Measurements from ENCODE around the gene TMEM51.

The TMEM51 gene

DNA sequence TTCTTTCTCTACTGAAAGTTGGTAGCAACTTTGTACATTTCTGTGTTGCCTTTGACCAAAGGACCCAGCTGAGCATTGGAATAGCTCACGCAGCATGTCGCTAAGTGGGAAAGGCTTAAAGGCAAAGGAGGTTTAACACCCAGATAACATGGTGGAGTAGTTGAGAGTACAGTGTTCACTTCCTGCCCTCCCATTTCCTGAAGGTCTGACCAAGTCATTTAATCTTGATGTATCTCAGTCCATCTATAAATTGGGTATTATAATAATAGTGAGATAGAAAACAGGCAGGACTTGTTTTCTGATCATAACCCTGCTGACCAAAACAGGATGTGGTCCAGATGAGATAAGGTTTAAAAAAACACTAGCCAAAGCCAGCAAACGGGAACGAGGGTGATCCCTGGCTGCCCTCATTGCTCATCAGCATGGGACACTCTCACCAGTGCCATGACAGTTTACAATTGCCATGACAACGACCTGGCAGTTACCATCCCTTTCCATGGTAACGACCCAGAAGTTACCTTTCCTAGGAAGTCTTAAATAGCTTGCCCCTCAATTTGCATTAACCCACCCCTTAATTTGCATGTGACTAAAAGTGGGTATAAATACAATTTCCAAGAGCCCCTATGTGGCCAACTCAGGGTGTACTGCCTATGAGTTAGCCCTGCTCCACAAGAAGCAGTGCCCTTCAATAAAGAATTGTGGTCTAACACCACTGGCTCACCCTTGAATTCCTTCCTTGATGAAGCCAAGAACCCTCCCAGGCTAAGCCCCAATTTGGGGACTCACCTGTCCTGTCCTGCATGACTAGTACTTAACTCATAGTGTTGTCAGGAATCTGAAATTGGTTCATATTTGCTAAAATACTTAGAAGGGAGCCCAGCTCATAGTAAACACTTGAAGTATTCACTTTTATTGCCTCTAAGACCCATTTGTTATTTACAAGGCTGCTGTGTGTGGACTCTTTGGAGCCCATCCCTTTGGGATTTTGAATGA is 65.0 kb downstream of the TMEM51 start:
- DNase-seq (ENCODE audit: low read depth), result no peak

DNA sequence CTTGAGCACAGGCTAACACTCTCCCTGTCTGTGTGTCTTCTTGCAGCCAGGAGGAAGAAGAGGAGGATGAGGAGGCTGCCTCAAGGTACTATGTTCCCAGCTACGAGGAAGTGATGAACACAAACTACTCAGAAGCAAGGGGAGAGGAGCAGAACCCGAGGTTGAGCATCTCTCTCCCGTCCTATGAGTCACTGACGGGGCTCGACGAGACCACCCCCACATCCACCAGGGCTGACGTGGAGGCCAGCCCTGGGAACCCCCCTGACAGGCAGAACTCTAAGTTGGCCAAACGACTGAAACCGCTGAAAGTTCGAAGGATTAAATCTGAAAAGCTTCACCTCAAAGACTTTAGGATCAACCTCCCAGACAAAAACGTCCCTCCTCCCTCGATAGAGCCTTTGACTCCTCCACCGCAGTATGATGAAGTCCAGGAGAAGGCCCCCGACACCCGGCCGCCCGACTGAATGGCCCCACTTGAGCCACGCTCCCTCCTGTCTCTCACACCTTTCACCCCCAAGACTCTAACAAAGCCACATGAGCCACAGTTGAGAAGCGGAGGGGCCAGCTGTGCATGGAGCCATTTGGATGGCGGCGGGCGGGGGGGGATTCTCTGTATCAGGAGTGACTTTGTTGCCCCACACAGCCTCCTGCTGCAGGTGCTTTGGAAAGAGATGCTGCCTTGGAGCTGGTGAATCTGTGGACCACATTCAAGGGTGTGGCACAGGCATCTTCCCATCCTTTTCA is 65.9 kb downstream of the TMEM51 start:
- no peak for DNase-seq (ENCODE audit: low read depth)

DNA sequence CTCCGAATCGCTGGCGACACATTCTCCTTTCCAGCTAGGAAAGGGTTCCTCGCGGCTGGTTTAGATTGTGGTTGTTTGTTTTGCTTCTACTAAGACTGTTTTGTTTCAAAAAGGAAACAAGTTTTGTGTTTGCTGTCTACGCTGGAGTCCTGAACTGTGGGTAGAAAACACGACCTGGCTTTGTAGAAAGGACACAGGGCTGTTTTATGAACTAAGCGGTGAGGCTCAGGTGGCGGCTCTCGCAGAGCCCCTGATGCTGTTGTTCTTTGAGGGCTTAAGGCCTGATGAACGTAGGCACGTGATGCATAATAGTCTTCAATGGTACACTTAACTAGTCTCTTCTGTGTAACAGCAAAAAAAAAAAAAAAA is 66.5 kb downstream of the TMEM51 start:
- DNase-seq (ENCODE audit: low read depth), result no peak

DNA sequence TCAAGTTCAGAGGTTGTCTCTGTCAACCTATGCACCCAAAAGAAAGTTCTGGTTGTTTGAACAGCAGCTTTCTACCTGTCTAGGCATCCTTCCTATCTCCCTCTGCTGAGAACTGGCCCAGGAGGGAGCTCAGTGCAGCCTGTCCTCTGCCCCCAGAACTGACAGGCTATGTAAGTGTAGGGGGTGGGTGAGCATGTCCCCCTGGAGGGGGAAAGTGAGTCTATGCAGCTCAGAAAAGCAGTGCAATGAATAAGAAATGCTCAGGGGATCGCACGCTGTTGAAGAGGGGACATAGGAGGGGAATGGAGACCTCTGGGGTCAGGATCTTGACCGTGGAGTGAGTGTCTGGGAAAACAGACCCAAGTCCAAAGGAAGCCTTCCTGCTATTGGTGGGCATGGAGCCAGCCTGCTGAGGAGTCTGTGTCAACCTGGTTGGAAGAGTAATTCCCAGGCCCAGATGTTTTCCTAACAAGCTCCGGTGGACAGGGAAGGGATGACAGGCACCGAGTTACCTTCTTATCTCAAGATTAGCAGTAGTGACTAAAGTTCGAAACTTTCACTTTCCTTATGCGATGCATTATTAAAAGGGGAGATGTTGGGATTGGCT is 67.4 kb downstream of the TMEM51 start:
- no peak for DNase-seq (ENCODE audit: low read depth)

DNA sequence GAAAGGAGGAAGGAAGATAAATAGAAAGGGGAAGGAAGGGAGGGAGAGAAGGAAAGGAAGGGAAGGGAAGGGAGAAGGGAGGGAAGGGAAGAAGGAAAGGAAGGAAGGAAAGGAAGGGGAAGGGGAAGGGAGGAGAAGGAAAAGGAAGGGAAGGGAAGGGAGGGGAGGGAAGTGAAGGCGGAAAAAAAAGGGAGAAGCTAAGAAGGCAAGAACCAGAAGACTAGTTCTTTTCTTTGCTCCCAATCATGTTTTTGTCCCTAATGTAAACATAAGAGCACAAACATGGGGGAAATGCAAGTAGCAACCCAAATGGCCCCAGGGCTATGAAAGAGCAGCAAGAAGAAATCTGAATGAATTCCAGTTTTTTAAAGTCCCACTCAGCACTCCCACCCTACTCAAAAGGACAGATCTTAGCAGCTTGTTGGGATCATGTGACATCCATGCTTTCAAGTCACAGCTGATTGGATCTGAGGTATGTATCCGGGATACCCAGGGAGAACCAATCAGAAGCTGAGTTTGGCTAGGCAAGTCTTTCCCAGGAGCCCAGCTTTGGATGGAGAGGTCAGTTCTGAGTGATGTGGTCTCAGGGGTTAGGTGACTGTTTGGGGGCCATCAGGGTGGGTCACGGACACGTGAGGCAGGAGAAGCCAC is 69.2 kb downstream of the TMEM51 start:
- DNase-seq (ENCODE audit: low read depth), result no peak

DNA sequence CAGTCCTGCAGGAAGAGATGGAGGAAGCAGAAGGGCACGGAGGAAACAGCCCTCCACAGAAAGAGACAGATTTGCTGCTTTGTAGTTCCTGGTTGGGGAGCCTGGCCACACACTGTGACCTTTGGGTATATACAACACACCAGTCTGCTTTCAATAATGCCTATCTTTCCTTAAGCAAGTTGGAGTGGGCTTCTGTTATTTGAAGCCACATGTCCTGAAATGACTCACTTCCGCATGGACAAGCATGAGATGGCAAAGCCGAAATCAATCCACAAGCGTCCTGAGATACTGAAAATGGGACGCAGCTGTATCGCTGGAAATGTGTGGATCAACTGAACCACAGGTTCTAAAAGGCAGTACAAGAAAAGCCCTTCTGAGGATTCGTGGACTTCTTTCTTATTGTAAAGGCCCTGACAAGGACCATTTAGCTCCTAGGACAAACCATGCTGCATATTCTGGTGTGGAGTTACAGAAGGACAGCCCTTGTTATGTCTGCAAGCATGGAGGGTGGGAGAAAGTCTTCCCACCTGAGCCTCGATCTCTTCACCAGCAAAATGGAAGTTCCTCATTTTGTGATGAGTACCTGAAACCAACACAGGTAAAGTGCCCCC is 70.8 kb downstream of the TMEM51 start:
- DNase-seq (ENCODE audit: low read depth), result no peak

DNA sequence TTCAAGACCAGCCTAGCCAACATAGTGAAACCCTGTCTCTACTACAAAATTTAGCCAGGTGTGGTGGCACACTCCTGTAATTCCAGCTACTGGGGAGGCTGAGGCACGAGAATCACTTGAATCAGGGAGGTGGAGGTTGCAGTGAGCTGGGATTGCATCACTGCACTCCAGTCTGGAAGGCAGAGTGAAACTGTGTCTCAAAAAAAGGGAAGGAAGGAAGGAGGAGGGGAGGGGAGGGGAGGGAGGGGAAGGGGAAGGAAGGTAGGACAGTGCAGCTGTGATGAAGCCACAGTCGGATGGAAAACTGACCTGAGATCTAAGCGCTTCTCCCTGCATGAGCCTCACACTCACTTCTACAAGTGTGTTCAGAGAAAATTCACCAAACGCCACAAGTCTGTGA is 71.4 kb downstream of the TMEM51 start:
- no peak for DNase-seq (ENCODE audit: low read depth)

DNA sequence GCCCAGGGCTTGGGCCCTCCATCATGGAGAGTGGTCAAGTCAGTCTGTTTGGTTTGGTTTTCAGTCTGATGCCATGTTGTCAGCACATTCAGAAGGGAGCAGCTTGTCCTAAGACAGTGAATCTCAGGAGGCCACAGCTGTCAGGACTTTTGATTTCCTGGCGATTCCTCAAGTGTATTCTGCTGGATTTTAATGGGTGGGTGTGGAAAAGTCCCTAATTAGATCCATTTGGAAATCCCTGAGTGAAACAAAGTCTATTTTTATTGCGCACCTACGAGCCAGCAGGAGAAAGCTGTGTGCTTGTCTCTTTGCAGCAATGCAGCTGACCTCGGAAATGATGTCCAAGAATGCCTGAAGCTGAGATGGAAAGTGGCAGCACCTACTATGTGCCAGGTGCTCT is 71.9 kb downstream of the TMEM51 start:
- DNase-seq (ENCODE audit: low read depth), result no peak

DNA sequence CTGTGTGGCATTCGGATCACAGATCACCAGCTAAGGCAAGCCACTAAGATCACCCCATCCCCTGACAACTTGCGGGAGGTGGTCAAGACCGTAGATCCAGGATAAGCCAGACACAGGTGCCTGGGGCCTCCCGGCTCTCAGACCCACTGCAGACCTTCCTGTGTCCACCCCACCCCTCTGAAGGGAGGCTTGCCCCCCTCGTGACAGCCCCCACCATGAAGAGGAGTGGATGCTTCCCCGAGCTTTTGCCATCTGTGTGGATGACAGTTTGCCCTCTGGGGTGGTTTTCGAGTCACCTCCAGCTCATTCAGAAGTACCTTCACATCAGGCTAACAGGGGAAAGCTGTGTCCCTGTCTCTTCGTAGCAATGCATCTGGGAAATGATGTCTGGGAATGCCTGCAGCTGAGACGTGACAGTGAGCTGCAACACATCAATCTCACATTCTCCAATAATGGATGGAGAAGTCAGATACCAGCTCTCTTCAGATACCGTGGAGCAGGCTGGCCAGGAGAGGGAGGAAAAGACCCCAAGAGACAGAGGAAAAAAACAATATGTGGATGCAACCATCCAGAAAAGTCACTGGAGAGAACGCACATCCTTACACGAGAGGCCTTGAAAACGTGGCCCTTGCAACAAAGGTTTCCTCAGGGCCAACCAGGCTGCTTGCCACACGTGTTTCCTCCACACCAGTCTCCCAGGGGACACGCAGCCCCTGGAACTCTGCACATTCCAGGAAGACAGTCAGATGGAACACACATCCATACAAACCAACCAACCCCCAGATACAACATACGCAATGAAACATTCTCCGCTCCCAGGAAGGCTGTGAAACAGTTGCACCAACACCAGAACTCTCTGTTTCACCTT is 73.1 kb downstream of the TMEM51 start:
- DNase-seq (ENCODE audit: low read depth), result no peak

DNA sequence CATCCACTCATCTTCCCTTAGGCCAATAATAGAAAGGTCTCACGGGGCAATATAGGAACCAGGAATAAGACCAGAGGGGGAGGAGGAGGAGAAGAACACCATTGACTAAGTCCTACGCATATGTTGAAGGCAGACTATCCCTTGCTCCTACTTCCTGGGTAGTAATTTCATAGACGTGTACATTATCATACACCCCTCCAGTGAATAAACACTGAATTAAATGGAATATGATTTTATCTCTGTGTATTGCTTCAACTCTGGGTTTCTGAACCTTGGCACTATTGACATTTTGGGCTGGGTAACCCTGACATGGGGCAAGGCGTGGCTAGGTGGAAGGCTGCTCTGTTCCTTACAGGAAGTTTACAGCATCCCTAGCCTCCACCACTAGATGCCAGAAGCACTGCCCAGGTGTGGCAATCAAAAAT is 76.2 kb downstream of the TMEM51 start:
- DNase-seq (ENCODE audit: low read depth), result no peak

DNA sequence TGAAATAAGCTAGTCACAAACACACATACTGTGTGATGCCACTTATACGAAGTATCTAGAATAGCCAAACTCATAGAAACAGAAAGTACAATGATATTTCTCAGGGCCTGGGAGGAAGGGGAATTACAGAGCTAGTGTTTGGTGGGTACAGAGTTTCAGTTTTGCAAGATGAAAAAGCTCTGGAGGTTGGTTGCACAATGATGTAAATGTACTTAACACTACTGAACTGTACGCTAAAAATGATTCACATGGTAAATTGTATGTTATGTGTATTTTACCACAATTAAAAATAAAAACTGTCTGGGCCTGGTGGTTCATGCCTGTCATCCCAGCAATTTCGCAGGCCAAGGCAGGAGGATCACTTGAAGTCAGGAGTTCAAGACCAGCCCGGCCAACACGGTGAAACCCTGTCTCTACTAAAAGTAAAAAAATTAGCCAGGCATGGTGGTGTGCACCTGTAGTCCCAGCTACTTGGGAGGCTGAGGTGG is 78.2 kb downstream of the TMEM51 start:
- DNase-seq (ENCODE audit: low read depth), result no peak

DNA sequence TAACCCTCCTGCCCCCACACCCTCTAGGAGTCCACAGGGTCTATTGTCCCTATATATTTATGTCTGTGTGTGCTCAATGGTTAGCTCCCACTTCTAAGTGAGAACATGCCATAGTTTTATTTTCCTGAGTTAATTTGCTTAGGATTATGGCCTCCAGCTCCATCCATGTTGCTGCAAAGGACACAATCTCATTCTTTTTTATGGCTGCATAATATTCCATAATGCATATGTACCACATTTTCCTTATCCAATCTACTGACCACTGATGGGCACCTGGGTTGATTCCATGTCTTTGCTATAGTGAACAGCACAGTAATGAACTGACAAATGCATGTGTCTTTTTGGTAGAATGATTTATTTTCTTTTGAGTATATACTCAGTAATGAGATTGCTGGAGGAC is 80.1 kb downstream of the TMEM51 start:
- no peak for DNase-seq (ENCODE audit: low read depth)

DNA sequence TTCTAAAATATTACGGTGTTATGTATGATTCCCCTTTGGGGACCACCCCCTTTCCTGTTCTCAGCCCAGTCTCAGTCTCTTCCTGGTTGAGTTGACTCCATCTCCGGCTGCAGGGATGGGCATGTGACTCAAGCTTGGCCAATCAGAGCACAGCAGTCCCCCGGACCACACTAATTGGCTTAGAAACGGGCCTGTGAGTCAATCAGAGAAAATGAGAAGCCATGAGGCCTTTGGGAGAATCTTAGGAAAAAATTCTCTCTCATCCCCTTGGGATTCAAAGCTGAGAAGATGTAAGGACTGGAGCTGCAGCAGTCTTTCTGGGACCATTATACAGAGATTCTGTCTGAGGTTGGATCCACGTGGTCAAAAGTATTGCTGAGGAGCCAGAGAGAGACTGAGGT is 82.8 kb downstream of the TMEM51 start:
- DNase-seq (ENCODE audit: low read depth), result no peak

DNA sequence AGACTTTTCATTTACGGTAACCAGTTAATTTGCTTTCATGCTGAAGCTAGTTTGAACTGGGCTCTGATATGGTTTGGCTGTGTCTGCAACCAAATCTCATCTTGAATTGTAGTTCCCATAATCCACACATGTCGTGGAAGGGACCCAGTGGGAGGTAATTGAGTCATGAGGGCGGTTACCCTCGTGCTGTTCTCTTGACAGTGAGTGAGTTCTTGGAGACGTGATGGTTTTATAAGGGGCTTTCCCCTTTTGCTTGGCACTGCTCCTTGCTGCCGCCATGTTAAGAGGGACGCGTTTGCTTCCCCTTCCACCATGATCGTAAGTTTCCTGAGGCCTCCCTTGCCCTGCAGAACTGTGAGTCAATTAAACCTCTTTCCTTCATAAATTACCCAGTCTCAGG is 83.2 kb downstream of the TMEM51 start:
- no peak for DNase-seq (ENCODE audit: low read depth)

DNA sequence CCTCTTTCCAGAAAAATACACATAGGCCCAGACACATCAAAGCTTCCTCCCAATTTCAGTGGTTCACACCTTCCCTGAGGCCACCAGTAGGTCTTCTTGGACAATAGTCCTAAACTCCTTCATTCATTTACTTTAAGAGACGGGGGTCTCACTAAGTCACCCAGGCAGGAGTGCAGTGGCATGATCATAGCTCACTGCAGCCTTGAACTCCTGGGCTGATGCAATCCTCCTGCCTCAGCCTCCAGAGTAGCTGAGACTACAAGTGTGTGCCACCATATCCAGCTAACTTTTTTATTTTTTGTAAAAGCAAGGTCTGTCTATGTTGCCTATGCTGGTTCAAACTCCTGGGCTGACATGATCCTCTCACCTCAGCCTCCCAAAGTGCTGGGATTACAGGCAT is 85.2 kb downstream of the TMEM51 start:
- DNase-seq (ENCODE audit: low read depth), result no peak

DNA sequence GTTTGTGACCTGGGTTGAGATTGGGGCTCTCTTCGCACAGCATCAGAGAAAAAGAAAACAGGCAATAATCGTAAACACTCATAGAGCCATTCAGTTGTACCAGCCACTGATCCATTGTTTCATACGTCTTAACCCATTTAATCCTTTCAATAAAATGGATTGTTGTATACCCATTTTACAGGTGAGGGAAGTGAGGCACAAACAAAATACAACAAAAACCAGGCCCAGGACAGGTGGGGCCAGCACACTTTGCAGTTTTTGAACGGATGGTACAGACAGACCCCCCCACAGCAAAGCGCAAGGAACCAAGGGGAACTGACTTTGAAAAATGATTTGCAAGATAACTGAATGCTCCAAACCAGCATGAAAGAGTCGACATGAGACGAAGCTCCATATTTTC is 89.2 kb downstream of the TMEM51 start:
- no peak for DNase-seq (ENCODE audit: low read depth)

DNA sequence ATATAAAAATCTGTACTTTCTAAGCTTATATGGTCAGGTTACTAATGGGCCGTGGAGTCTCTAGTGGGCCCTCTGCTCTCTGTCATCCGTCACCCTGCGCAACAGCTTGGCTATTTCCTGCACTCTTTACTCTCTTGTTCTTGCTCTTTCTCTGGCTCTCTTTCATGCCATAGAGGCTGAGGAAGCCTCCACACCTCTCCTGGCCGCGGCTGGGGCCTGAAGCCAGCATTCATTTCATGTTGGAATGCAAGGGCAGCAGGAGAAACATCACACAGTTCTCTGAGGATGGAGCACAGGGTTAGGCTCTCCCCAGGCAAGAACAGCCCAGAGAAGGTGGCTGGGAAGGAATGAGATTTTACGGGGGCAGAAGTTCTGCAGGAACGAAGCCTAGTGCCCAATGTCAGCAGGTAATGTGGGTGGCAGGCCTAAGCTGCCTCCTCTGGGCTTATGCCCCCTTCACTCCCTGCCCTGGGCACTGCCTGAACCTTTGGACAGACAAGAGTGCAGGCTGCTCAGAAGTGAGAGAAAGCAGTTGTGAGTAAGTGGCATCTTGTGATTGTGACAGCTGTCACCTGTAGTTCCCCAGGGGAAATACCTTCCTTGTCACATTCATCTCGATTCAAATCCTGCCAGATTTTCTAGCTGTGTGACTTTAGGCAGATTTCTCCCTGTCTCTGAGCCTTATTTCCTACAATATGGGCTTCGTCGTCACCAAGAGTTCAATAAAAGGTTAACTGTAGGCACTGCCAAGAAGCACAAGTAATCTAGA is 89.9 kb downstream of the TMEM51 start:
- no peak for DNase-seq (ENCODE audit: low read depth)

DNA sequence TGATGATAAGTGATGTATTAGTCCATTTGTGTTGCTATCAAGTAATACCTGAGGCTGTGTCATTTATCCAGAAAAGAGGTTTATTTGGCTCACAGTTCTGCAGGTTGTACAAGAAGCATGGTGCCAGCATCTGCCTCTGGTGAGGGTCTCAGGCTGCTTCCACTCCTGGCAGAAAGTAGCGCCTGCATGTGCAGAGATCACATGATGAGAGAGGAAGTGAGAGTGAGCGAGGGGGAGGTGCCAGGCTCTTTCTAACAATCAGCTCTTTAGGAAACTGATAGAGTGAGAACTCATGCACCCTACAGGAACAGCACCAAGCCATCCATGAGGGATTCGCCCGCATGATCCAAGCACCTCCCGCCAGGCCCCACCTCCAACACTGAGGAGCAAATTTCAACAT is 91.3 kb downstream of the TMEM51 start:
- DNase-seq (ENCODE audit: low read depth), result no peak

DNA sequence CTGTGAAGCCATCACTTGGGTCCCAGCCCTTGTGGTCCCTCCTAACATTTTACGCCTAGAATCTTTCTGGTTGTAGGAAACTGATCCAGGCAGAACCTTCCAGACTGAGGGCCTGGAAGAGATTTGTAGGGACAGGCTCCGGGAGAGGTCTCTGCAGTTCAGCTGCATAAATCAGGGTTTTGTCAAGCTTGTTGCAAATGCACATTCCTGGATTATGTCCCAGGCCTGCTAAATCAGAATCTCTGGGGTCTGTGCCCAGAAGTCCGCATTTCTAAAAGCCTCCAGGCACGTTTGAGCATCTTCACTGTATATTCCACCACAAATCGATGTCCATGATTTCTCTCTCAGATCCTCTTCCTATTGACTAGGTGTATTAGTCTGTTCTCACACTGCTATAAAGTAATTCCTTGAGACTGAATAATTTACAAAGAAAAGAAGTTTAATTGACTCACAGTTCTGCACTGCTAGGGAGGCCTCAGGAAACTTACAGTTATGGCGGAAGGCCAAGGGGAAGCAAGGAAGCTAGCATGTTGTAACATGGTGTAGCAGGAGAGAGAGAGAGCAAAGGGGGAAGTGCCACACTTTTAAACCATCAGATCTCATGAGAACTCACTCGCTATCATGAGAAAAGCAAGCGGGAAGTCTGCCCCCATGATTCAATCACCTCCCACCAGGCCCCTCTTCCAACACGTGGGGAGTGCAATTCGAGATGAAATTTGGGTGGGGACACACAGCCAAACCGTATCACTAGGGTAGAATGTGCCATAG is 92.2 kb downstream of the TMEM51 start:
- DNase-seq (ENCODE audit: low read depth), result peak; percentile 33

Measured in fibroblast of gingiva (primary cell).